Stomach (tissue), 4 donors: Measurements from ENCODE around the gene FSTL4.

Source experiments
- EP300 ChIP-seq: sonication (generic); formaldehyde crosslinking; IDR thresholded peaks from one replicate; pipeline ENCODE4 v1.6.1; 2017; ENCODE audit warnings: antibody characterized with exemption
- POLR2A ChIP-seq, 4 donors: fragments of 450-650 bp; IDR thresholded peaks; one replicate each; pipeline ENCODE4 v1.6.1; 2016; ENCODE audit warnings: antibody characterized with exemption in 4 of 4, control low read depth in 2 of 4, mild to moderate bottlenecking in 1 of 4, moderate library complexity in 1 of 4
- POLR2AphosphoS5 ChIP-seq, 3 donors: sonication (generic); formaldehyde crosslinking; IDR thresholded peaks; one replicate each; pipeline ENCODE4 v1.6.1; 2016; ENCODE audit warnings: antibody characterized with exemption in 3 of 3
- TF ChIP-seq, protein P1 (sequence below), 7 experiments: fragments of 450-650 bp in 4 of 7; fragments of 200-600 bp in 3 of 7; sonication (generic) in 3 of 7; IDR thresholded peaks; one replicate each; pipeline ENCODE4 v1.5.1; 2016 to 2019; ENCODE audit warnings: antibody characterized with exemption in 7 of 7, control low read depth in 2 of 7, mild to moderate bottlenecking in 1 of 7

GRCh38 chr5:133344266-133344665, 268.1 kb downstream of the FSTL4 start:
- TF ChIP-seq EP300 (no peak), POLR2AphosphoS5 (IDR thresholded peaks at IDR 0.05) (no peak), POLR2A (IDR thresholded peaks at IDR 0.05) (no peak)
- TF ChIP-seq, protein P1, sequence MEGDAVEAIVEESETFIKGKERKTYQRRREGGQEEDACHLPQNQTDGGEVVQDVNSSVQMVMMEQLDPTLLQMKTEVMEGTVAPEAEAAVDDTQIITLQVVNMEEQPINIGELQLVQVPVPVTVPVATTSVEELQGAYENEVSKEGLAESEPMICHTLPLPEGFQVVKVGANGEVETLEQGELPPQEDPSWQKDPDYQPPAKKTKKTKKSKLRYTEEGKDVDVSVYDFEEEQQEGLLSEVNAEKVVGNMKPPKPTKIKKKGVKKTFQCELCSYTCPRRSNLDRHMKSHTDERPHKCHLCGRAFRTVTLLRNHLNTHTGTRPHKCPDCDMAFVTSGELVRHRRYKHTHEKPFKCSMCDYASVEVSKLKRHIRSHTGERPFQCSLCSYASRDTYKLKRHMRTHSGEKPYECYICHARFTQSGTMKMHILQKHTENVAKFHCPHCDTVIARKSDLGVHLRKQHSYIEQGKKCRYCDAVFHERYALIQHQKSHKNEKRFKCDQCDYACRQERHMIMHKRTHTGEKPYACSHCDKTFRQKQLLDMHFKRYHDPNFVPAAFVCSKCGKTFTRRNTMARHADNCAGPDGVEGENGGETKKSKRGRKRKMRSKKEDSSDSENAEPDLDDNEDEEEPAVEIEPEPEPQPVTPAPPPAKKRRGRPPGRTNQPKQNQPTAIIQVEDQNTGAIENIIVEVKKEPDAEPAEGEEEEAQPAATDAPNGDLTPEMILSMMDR (IDR thresholded peaks at IDR 0.05): no peak
